Adrenal gland (tissue), 5 donors: ENCODE data around the gene FAM209B.

ENCODE experiments used
- CTCF ChIP-seq, 6 experiments: fragments of 450-650 bp in 4 of 6; fragments of 200-600 bp in 2 of 6; sonication (generic) in 1 of 6; IDR thresholded peaks; 1 replicate in 5 of 6; 2 replicates in 1 of 6; pipeline versions ENCODE4 v1.5.1 to v1.8.0; 2016 to 2021; ENCODE audit warnings: antibody characterized with exemption in 6 of 6, mild to moderate bottlenecking in 2 of 6, moderate library complexity in 1 of 6
- POLR2A ChIP-seq, 2 donors: fragments of 450-650 bp; IDR thresholded peaks; one replicate each; pipeline ENCODE4 v1.6.1; 2017; ENCODE audit warnings: antibody characterized with exemption in 2 of 2, mild to moderate bottlenecking in 2 of 2, moderate library complexity in 1 of 2
- donor health status: DM: no; HTN: no; CAD: no.

- TF ChIP-seq CTCF (IDR thresholded peaks at IDR 0.05), result no peak
- no peak for TF ChIP-seq POLR2A (IDR thresholded peaks at IDR 0.05)
Measured at GRCh38 chr20:56511926-56512325, 21.1 kb upstream of the FAM209B start.
